Thoracic aorta endothelial cell (primary cell): ENCODE data around the gene FIS1. TPM values are rescaled to one million over a fixed set of nuclear protein-coding genes. Genes with fewer than 3 reads are reported as not detected.

Experiments
- small RNA-seq: library from RNA; depleted of rRNA; stranded (forward); fragments of <200 nt; gene quantifications from one replicate; pipeline ENCODE3, GENCODE V24; 2012
- total RNA-seq: library from RNA; depleted of rRNA; stranded (reverse); fragments of >200 nt; gene quantifications from 2 replicates; pipeline ENCODE4 v1.2.3, GENCODE V29; 2012

The FIS1 gene
- 123 and 183 TPM in 2 replicates for total RNA-seq

GRCh38 chr7:101244375-101245146 is at the start of gene FIS1:
FIS1 (minus strand) TSS chr7:101245081; CDS start chr7:101245004, 77 bp downstream.

GRCh38 chr7:101237206-101238067 is 7.4 kb downstream of the FIS1 start, which contains the start of gene CLDN15:
CLDN15 (minus strand) TSS chr7:101237802; CDS start chr7:101237581, 221 bp downstream.

GRCh38 chr7:101217388-101218235 is 27.3 kb downstream of the FIS1 start, which contains the start of the genes PLOD3 and ZNHIT1:
PLOD3 (minus strand) TSS chr7:101217581; CDS start chr7:101217274, 307 bp downstream.
ZNHIT1 (plus strand) TSS chr7:101218165; CDS start chr7:101218196, 31 bp downstream.

GRCh38 chr7:101200862-101201599 is 43.9 kb downstream of the FIS1 start, which contains the start of gene MOGAT3:
MOGAT3 (minus strand) TSS chr7:101201036; CDS start chr7:101200854, 182 bp downstream.

Small RNA genes within 50 kb of the gene (small RNA-seq; reads per million reads assigned to genes)
- gene RNU6-1104P, result not detected

Other genes with a start within 250 kb of the FIS1 start
- gene MUC17, start 225.0 kb downstream of the FIS1 start, total RNA-seq, result not detected in 2 replicates
- gene TRIM56, start 159.6 kb downstream of the FIS1 start, total RNA-seq, result 14.1 and 16.9 TPM in 2 replicates
- gene SERPINE1, start 118.0 kb downstream of the FIS1 start, total RNA-seq, result 1,853 and 2,613 TPM in 2 replicates
- 96.4 and 116 TPM in 2 replicates for gene AP1S1, start 90.6 kb downstream of the FIS1 start, total RNA-seq
- 0.07 TPM in 1 of 2 replicates, not detected in the other for gene VGF, start 79.5 kb downstream of the FIS1 start, total RNA-seq
- not detected in 2 replicates for gene NAT16, start 64.8 kb downstream of the FIS1 start, total RNA-seq
- gene MOGAT3, start 44.0 kb downstream of the FIS1 start, total RNA-seq, result not detected in 2 replicates
- 69.5 and 74.9 TPM in 2 replicates for gene PLOD3, start 27.5 kb downstream of the FIS1 start, total RNA-seq
- 84.6 and 103 TPM in 2 replicates for gene ZNHIT1, start 26.9 kb downstream of the FIS1 start, total RNA-seq
- 3.3 and 4.6 TPM in 2 replicates for gene CLDN15, start 7.3 kb downstream of the FIS1 start, total RNA-seq
- 21.2 and 21.5 TPM in 2 replicates for gene IFT22, start 76.7 kb upstream of the FIS1 start, total RNA-seq
- not detected in 2 replicates for gene COL26A1, start 117.8 kb upstream of the FIS1 start, total RNA-seq